Pancreas (tissue), 10 donors: Measurements from ENCODE around the gene TEKT3. TPM values are rescaled to one million over a fixed set of nuclear protein-coding genes. Genes with fewer than 3 reads are reported as not detected.

ENCODE experiments used
- ATAC-seq, 4 donors: fragments of 200-7000 bp; cut with Tn5 transposase; one replicate each; pipeline versions ENCODE4 v1.8.0 to v1.9.1; 2020; ENCODE audit warnings: mild to moderate bottlenecking in 4 of 4, moderate library complexity in 4 of 4
- DNase-seq, 6 donors: peaks; one replicate each; pipeline ENCODE4 v3.0.0-alpha.2; 2020
- FAIRE-seq: peaks from 2 replicates; lab custom pipeline; 2012; peaks lifted over from hg19 to GRCh38; lab: Jason Lieb, UNC
- H3K27ac ChIP-seq, 4 donors: fragments of 200-600 bp; sonication (generic); 1 replicate in 3 of 4; 2 replicates in 1 of 4; pipeline versions ENCODE4 v1.5.0 to v1.8.0; 2020
- H3K27me3 ChIP-seq, 4 donors: fragments of 200-600 bp; one replicate each; pipeline ENCODE4 v1.8.0; 2021
- H3K36me3 ChIP-seq, 3 donors: fragments of 200-600 bp; sonication (generic) in 1 of 3; one replicate each; pipeline versions ENCODE4 v1.5.0 to v1.8.0; 2020 to 2021
- H3K4me1 ChIP-seq, 3 donors: fragments of 200-600 bp; one replicate each; pipeline ENCODE4 v1.8.0; 2021
- H3K4me3 ChIP-seq, 4 donors: fragments of 200-600 bp; sonication (generic) in 2 of 4; one replicate each; pipeline versions ENCODE4 v1.5.0 to v1.8.0; 2020 to 2021
- H3K9me3 ChIP-seq, 4 donors: fragments of 200-600 bp; one replicate each; pipeline ENCODE4 v1.8.0; 2021
- CTCF ChIP-seq, 4 donors: fragments of 200-600 bp; sonication (generic) in 3 of 4; IDR thresholded peaks; one replicate each; pipeline versions ENCODE4 v1.5.0 to v1.8.0; 2021; ENCODE audit warnings: antibody characterized with exemption in 4 of 4
- WGBS, 2 donors: extraction: QIAGEN DNeasy Blood & Tissue Kit; methylation state at CpG; one replicate each; pipeline ENCODE4 v1.1.7; 2013; 5-methylcytosine and 5-hydroxymethylcytosine counted together
- intact Hi-C, 3 donors: fragments of 100-400 bp; cut with DNase I; formaldehyde crosslinking; loops; one replicate each; pipeline versions ENCODE4 v1.11.1 to v1.14.2; 2022
- polyA plus RNA-seq, 2 donors: library from polyadenylated mRNA; stranded (reverse); fragments of 200-250 nt; gene quantifications; one replicate each; pipeline ENCODE4 v1.2.3, GENCODE V29; 2013
- total RNA-seq, 6 donors: library from RNA; stranded (reverse); fragmentation: NEBNext Ultra II Directional in 4 of 6; extraction: Animal tissue kit (Norgen Biotek cat#: 25700) in 4 of 6; gene quantifications; one replicate each; pipeline versions ENCODE4 v1.2.1 to v1.2.4, GENCODE V29; 2021 to 2023
- donor health status: healthy with polysubstance abuse.
- donor health status: DM: no; HTN: no; CAD: no; lungs with moderate emphysema.
- donor health status: DM: no; HTN: no; CAD: no.
- donor health status: control.
- donor health status: control.
- donor health status: Bipolar disorder and iron deficiency.
- donor health status: DM: yes; HTN: yes; CAD: no.
- donor health status: DM: no; HTN: no; CAD: no.
- donor health status: DM: no; HTN: no; CAD: no.
- donor health status: DM: yes; HTN: yes; CAD: no.

The TEKT3 gene
- total and polyA plus RNA-seq, 8 donors: 0.23 to 2.7 (median 0.43) TPM; not detected in 3

GRCh38 chr17:15289285-15290183 is 51.9 kb downstream of the TEKT3 start:
- no peaks in the 10 kb centered on the region for H3K4me1 ChIP-seq
- ATAC-seq: no peak
- WGBS, 2 donors: 69 to 77% methylated on average over 22 of the region's 22 CpGs
- TF ChIP-seq CTCF (IDR thresholded peaks at IDR 0.05): no peak
- H3K36me3 ChIP-seq: no peaks in the 10 kb centered on the region
- no peak overlapping the region for H3K27ac ChIP-seq
- no peaks in the 10 kb centered on the region for H3K27me3 ChIP-seq
- no peak for FAIRE-seq
- H3K9me3 ChIP-seq: no peaks in the 10 kb centered on the region
- no peak overlapping the region for H3K4me3 ChIP-seq
- no peak for DNase-seq
- intact Hi-C loops: no loop called here

- intact Hi-C loops: no loop called here
- H3K4me3 ChIP-seq: no peak overlapping the region
- FAIRE-seq: no peak
- no peak for TF ChIP-seq CTCF (IDR thresholded peaks at IDR 0.05)
- H3K27me3 ChIP-seq: no peaks in the 10 kb centered on the region
- no peak for ATAC-seq
- no peak overlapping the region for H3K27ac ChIP-seq
- no peaks in the 10 kb centered on the region for H3K9me3 ChIP-seq
- 55 to 61% methylated on average over 1 of the region's 1 CpG for WGBS, 2 donors
- H3K36me3 ChIP-seq: no peaks in the 10 kb centered on the region
- H3K4me1 ChIP-seq: no peaks in the 10 kb centered on the region
- DNase-seq: no peak
Measured at GRCh38 chr17:15288859-15289258, 52.5 kb downstream of the TEKT3 start.

- Histone ChIP-seq H3K36me3 (no peaks in the 10 kb centered on the region), H3K4me1 (no peaks in the 10 kb centered on the region), H3K4me3 (no peak overlapping the region), H3K27ac (no peak overlapping the region), H3K9me3 (no peaks in the 10 kb centered on the region), H3K27me3 (no peaks in the 10 kb centered on the region)
- DNase-seq: no peak
- WGBS, 2 donors: 55 to 64% methylated on average over 4 of the region's 4 CpGs
- no peak for ATAC-seq
- intact Hi-C loops: no loop called here
- FAIRE-seq: no peak
- TF ChIP-seq CTCF (IDR thresholded peaks at IDR 0.05): no peak
Measured at GRCh38 chr17:15287538-15288267, 53.7 kb downstream of the TEKT3 start.

GRCh38 chr17:15285466-15285865 is 55.9 kb downstream of the TEKT3 start:
- no peaks in the 10 kb centered on the region for H3K9me3 ChIP-seq
- H3K4me1 ChIP-seq: no peaks in the 10 kb centered on the region
- FAIRE-seq: no peak
- no peak overlapping the region for H3K27ac ChIP-seq
- H3K36me3 ChIP-seq: no peaks in the 10 kb centered on the region
- no peaks in the 10 kb centered on the region for H3K27me3 ChIP-seq
- 75 to 76% methylated on average over 6 of the region's 6 CpGs for WGBS, 2 donors
- intact Hi-C loops: no loop called here
- no peak for DNase-seq
- no peak for TF ChIP-seq CTCF (IDR thresholded peaks at IDR 0.05)
- no peak for ATAC-seq
- H3K4me3 ChIP-seq: no peak overlapping the region
